ENCODE data around the gene BMP7.

GRCh38 chr20:57124366-57124765 is 142.1 kb downstream of the BMP7 start:
- TF ChIP-seq CTCF (IDR thresholded peaks at IDR 0.05): no peak
- TF ChIP-seq POLR2A (IDR thresholded peaks at IDR 0.05): no peak

Data from adrenal gland (tissue), 5 donors.